AG08396 (cell line): ENCODE results near the gene A4GALT.
"Not testable (repeated sequence)": the region's sequence is repeated elsewhere in the genome, so short reads cannot be mapped to it uniquely, and the experiment has no call there.

ENCODE experiments used
- DNase-seq: peaks from one replicate; pipeline ENCODE4 v3.0.0; 2012; ENCODE audit warnings: low spot score, mixed read lengths

The A4GALT gene

GRCh38 chr22:42720263-42721044, at the start of gene A4GALT:
A4GALT (minus strand) TSS chr22:42720870; CDS start chr22:42693951, 26,919 bp downstream.
- peak; percentile 85 for DNase-seq

DNA sequence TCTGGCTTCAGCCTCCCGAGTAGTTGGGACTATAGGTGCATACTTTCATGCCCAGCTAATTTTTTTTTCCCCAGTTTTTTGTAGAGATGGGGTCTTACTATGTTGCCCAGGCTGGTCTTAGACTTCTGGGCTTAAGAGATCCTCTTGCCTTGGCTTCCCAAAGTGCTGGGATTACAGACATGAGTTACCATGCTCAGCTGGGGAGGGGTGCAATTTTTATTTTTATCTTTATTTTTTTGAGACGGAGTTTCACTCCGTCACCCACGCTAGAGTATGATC, 49.7 kb upstream of the A4GALT start:
- no peak for DNase-seq

GRCh38 chr22:42769574-42770447, 49.1 kb upstream of the A4GALT start:
- peak; percentile 95 for DNase-seq

GRCh38 chr22:42769238-42769573, 48.5 kb upstream of the A4GALT start:
- DNase-seq: no peak

DNA sequence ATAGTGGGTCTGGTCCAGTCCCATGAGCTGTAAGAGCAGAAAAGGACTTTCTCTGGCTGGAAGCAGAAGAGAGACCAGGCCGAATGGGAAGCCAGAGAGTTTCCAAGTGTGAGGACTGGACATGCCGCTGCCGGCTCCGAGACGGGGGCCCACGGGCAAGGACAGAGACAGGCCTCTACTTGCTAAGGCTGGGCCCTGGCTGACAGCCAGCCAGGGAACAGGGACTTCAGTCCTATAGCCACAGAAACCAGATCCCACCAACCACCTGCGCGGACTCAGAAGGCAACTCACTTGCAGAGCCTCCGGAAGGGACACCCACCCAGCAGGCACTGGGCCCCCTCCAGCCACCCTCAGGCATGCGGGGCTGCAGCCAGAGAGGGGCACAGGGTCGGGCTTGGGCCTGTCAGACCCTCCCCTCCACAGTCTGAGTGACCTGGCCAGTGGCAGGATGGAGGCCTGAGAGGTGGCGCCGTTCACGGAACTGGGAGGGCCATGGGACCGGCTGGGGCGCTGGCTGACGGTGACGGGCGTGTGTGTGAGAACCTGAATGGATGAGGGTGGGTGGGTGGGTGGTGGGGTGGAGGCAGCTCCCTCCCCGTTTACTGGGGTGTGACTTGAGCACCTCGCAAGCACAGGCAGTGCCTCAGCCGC, 47.8 kb upstream of the A4GALT start:
- no peak for DNase-seq

- no peak for DNase-seq
Observed at GRCh38 chr22:42766860-42767259, 46.2 kb upstream of the A4GALT start.

DNA sequence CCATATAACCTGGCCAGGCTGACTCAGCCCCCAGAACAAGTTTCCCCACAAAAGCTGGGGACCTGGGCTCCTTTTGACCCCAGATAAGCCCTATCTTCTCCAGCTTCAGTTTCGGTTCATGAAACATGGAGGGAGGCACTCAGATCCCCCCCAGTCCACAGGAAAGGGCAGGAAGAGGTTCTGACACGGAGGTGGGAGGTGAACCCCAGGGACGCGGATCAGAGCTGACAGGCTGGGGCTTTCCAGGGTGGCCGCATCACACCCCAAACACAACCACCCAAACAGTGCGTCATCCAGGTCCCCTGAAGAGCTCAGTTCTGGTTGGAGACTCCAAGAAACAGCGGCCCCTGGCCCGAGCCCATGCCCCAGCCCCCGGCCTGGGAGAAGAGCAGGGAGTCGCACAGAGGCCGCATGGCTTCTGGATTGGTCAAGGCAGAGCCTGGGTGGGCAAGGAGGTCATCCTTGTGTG, 44.3 kb upstream of the A4GALT start:
- DNase-seq: no peak

DNA sequence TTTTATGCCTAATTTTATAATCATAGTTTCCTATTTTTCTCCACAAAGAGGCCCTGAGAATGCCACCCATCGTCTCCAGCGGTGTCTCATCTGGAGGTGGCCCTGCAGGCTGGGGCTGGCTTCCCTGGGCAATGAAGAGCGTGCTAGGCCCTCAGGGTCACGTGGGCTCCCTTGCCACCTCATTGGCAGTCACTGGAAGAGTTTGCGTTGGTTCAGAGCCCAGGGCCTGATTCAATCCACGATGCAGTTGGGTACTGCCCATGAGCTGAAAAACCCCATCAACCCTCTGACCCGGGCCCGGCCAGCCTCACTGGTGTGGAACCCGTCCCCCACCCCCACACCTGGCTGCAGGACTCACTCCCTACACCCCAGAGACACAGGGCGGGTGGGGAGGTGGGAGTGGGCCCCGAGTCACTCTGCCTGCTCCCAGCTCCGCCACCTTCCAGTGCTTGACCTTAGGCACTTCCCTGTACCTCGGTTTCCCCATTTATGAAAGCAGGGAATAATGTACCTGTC, 43.4 kb upstream of the A4GALT start:
- no peak for DNase-seq

DNA sequence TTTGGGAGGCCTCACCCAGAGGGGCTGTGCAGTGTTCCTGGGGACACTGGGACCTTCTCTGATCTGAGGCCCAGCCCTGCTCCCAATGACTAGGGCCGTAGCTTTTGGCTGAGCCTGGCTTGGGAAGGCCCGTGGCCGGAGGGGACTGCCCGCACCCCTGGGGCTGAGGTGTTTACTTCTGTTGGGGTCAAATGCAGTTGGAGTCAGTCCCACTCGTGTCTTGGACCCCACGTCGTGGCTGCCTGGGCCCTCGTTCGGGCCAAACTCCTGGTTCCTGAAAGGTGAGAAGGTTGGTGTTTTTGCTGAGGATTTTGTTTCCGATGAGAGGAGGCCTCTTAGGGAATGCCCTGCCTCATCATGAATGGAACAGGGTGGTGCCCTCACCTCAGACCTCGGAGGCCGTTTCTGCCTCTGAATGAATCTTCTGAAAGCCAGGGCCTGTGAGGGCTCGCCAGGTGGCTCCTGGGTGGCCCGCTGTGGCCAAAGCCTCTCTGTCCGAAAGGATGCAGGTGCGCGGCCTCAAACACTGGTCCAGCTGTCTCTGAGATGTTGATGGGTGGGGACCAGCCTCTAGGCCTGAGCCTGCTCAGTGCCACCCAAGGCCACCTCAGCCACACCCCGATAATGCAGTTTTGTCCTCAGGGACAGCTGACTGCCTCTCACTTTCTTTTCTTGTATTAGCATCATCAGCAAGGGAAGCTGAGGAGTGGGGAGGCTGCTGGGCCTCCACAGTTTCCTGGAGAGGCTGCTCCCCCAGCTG, 40.3 kb upstream of the A4GALT start:
- DNase-seq: no peak

- DNase-seq: no peak
Observed at GRCh38 chr22:42758931-42759629, 38.4 kb upstream of the A4GALT start.

DNA sequence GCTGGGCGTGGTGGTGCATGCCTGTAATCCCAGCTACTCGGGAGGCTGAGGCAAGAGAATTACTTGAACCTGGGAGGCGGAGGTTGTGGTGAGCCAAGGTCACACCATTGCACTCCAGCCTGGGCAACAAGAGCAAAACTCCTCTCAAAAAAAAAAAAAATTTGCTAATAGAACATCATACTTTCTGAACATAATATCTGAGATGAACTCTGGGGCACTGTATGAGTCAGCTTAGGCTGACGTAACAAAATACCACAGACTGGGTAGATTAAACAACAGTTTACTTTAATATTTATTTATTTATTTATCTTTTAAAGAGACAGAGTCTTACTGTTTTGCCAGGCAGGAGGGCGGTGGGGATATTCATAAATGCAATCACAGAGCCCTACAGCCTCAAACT, 34.9 kb upstream of the A4GALT start:
- DNase-seq: peak; percentile 64

- not testable (repeated sequence) for DNase-seq
Observed at GRCh38 chr22:42755121-42755520, 34.5 kb upstream of the A4GALT start.

GRCh38 chr22:42754658-42755057, 34.0 kb upstream of the A4GALT start:
- peak; percentile 80 for DNase-seq

DNA sequence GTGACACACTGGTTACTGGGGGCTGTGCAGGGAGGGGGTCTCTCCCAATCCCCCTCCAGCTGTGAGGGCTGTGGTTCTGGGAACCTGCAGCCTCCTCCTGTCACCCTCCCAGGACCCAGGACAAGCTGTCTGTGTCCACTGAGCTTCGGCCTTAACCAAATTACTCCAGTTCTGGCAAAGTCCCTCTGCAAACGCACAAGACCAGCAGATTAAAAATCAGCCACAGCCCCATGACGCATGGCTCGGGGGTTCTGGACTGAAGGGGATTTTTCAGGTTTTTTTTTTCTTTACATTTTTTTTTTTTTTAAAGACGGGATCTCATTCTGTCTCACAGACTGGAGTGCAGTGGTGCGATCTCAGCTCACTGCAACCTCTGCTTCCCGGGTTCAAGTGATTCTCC, 32.2 kb upstream of the A4GALT start:
- no peak for DNase-seq

GRCh38 chr22:42752230-42752746, 31.6 kb upstream of the A4GALT start:
- DNase-seq: no peak

- not testable (repeated sequence) for DNase-seq
Observed at GRCh38 chr22:42750421-42750820, 29.8 kb upstream of the A4GALT start.

- DNase-seq: peak; percentile 73
Observed at GRCh38 chr22:42747701-42748513, 27.2 kb upstream of the A4GALT start.

DNA sequence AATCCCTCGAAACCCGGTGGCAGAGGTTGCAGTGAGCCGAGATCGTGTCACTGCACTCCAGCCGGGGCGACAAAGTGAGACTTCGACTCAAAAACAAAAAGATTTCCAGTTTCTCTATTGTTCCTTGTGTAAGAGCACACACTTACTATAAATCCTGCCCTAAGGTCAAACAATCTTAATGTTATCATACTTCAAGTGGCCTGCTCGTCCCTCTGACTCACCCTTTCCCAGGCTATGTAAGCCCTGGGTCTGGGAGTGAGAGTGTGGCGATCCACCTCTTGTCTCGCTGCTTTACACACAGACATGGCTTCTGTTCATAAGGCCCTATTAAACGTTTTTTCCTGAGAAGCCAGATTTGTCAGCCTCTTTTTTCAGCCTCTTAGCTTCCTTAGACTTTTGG, 24.4 kb upstream of the A4GALT start:
- DNase-seq: no peak

DNA sequence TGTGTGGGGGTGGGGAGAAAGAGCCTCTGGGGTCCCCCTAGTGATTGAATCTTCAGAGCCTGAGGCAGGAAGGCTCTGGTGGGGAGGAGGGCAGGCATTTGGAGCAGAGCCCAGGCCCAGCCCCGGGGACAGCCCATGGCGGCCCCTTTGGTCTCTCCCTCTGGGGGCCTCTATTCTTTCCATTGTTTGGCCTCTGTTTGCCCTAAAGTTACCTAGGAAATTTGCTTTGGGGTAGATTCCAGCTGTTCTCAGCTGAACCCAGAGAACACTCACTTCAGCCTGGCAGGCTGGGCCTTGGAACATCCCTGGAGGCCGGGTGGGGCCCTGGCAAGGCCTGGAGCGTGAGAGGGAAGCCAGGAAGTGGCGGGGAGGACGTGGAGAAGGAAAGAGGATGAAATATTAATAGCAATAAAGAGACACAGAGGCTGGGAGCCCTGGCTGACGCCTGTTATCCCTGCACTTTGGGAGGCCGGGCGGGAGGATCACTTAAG, 22.9 kb upstream of the A4GALT start:
- DNase-seq: peak; percentile 51

- no peak for DNase-seq
Observed at GRCh38 chr22:42742940-42743339, 22.3 kb upstream of the A4GALT start.
